Measurements from ENCODE around the gene TXNDC2.

TXNDC2 gene

GRCh38 chr18:9869715-9870430, 15.9 kb upstream of the TXNDC2 start:
- H3K9ac ChIP-seq (ENCODE audit: low read length): peak overlapping the region; percentile 68
- no peak overlapping the region for H2AFZ ChIP-seq (ENCODE audit: low read depth, low read length)
- H3K36me3 ChIP-seq (ENCODE audit: control insufficient read depth in 1 of 2, insufficient read depth in 2 of 2, low read depth in 1 of 2, low read length in 2 of 2): no peaks in the 10 kb centered on the region
- peak overlapping the region in 1 of 2 experiments; percentile 71 for H3K18ac ChIP-seq (ENCODE audit: low read depth in 1 of 2, low read length in 2 of 2)
- peak overlapping the region; percentile 91 for H4K91ac ChIP-seq (ENCODE audit: low read length)
- WGBS: 36% methylated on average over 9 of the region's 9 CpGs
- peak overlapping the region; percentile 88 for H2BK120ac ChIP-seq (ENCODE audit: low read depth, low read length)
- no peak overlapping the region for H2BK15ac ChIP-seq (ENCODE audit: low read depth, poor library complexity, severe bottlenecking)
- peaks cover 24% of the 10 kb centered on the region for H3K9me3 ChIP-seq (ENCODE audit: control insufficient read depth, low read length)
- H3K27ac ChIP-seq (ENCODE audit: low read length, poor library complexity, severe bottlenecking): no peak overlapping the region
- peak overlapping the region in 1 of 2 experiments; percentile 74 for H2BK12ac ChIP-seq (ENCODE audit: low read length in 2 of 2)
- no peak overlapping the region for H2AK5ac ChIP-seq (ENCODE audit: low read length, severe bottlenecking)
- no peaks in the 10 kb centered on the region for H3K79me1 ChIP-seq (replicated peaks; ENCODE audit: low read length, poor library complexity, severe bottlenecking)
- H3K4me2 ChIP-seq (ENCODE audit: low read length, poor library complexity, severe bottlenecking): no peak overlapping the region
- no peak overlapping the region for H3K4me3 ChIP-seq (ENCODE audit: insufficient read depth in 1 of 2, low read depth in 1 of 2, low read length in 2 of 2)
- H3K23ac ChIP-seq (ENCODE audit: low read length in 2 of 2): no peak overlapping the region
- peak overlapping the region in 1 of 2 experiments; percentile 3 for H3K4ac ChIP-seq (ENCODE audit: low read depth in 1 of 2, low read length in 2 of 2)
- DNase-seq: peak; percentile 88
- no peak overlapping the region for H2BK5ac ChIP-seq (ENCODE audit: low read depth, low read length, poor library complexity, severe bottlenecking)
- no peak overlapping the region for H3K14ac ChIP-seq (ENCODE audit: low read length in 2 of 2)
- H3K4me1 ChIP-seq (ENCODE audit: control insufficient read depth, insufficient read depth, low read depth, low read length): peaks cover 3% of the 10 kb centered on the region
- peak overlapping the region; percentile 19 for H4K8ac ChIP-seq (ENCODE audit: low read length)
- no peaks in the 10 kb centered on the region for H3K27me3 ChIP-seq (ENCODE audit: control insufficient read depth in 1 of 2, insufficient read depth in 1 of 2, low read length in 2 of 2)

GRCh38 chr18:9870431-9871008, 15.3 kb upstream of the TXNDC2 start:
- no peak overlapping the region for H2BK15ac ChIP-seq (ENCODE audit: low read depth, poor library complexity, severe bottlenecking)
- H4K91ac ChIP-seq (ENCODE audit: low read length): no peak overlapping the region
- peak overlapping the region in 1 of 2 experiments; percentile 92 for H2BK12ac ChIP-seq (ENCODE audit: low read length in 2 of 2)
- H3K9ac ChIP-seq (ENCODE audit: low read length): peak overlapping the region; percentile 68
- H3K23ac ChIP-seq (ENCODE audit: low read length in 2 of 2): no peak overlapping the region
- H3K18ac ChIP-seq (ENCODE audit: low read depth in 1 of 2, low read length in 2 of 2): peak overlapping the region; percentile 72 to 95
- peak overlapping the region; percentile 81 to 91 for H3K4ac ChIP-seq (ENCODE audit: low read depth in 1 of 2, low read length in 2 of 2)
- H3K9me3 ChIP-seq (ENCODE audit: control insufficient read depth, low read length): peaks cover 18% of the 10 kb centered on the region
- no peak overlapping the region for H3K4me3 ChIP-seq (ENCODE audit: insufficient read depth in 1 of 2, low read depth in 1 of 2, low read length in 2 of 2)
- no peak overlapping the region for H2AFZ ChIP-seq (ENCODE audit: low read depth, low read length)
- H3K27ac ChIP-seq (ENCODE audit: low read length, poor library complexity, severe bottlenecking): no peak overlapping the region
- 62% methylated on average over 4 of the region's 4 CpGs for WGBS
- H3K4me2 ChIP-seq (ENCODE audit: low read length, poor library complexity, severe bottlenecking): no peak overlapping the region
- no peaks in the 10 kb centered on the region for H3K36me3 ChIP-seq (ENCODE audit: control insufficient read depth in 1 of 2, insufficient read depth in 2 of 2, low read depth in 1 of 2, low read length in 2 of 2)
- H3K4me1 ChIP-seq (ENCODE audit: control insufficient read depth, insufficient read depth, low read depth, low read length): peaks cover 3% of the 10 kb centered on the region
- no peaks in the 10 kb centered on the region for H3K27me3 ChIP-seq (ENCODE audit: control insufficient read depth in 1 of 2, insufficient read depth in 1 of 2, low read length in 2 of 2)
- H2BK120ac ChIP-seq (ENCODE audit: low read depth, low read length): peak overlapping the region; percentile 9
- H3K79me1 ChIP-seq (replicated peaks; ENCODE audit: low read length, poor library complexity, severe bottlenecking): no peaks in the 10 kb centered on the region
- no peak overlapping the region for H3K14ac ChIP-seq (ENCODE audit: low read length in 2 of 2)
- H4K8ac ChIP-seq (ENCODE audit: low read length): no peak overlapping the region
- H2AK5ac ChIP-seq (ENCODE audit: low read length, severe bottlenecking): no peak overlapping the region
- no peak overlapping the region for H2BK5ac ChIP-seq (ENCODE audit: low read depth, low read length, poor library complexity, severe bottlenecking)
- no peak for DNase-seq

- Histone ChIP-seq H3K9me3 (ENCODE audit: control insufficient read depth, low read length) (peaks cover 10% of the 10 kb centered on the region), H4K91ac (ENCODE audit: low read length) (peak overlapping the region; percentile 79), H3K14ac (ENCODE audit: low read length in 2 of 2) (peak overlapping the region in 1 of 2 experiments; percentile 28), H2BK12ac (ENCODE audit: low read length in 2 of 2) (peak overlapping the region; percentile 88 to 98), H2BK120ac (ENCODE audit: low read depth, low read length) (peak overlapping the region; percentile 27), H3K79me1 (replicated peaks; ENCODE audit: low read length, poor library complexity, severe bottlenecking) (no peaks in the 10 kb centered on the region), H3K9ac (ENCODE audit: low read length) (no peak overlapping the region), H3K4me3 (ENCODE audit: insufficient read depth in 1 of 2, low read depth in 1 of 2, low read length in 2 of 2) (no peak overlapping the region), H2BK15ac (ENCODE audit: low read depth, poor library complexity, severe bottlenecking) (no peak overlapping the region), H3K36me3 (ENCODE audit: control insufficient read depth in 1 of 2, insufficient read depth in 2 of 2, low read depth in 1 of 2, low read length in 2 of 2) (no peaks in the 10 kb centered on the region), H3K23ac (ENCODE audit: low read length in 2 of 2) (no peak overlapping the region), H3K4ac (ENCODE audit: low read depth in 1 of 2, low read length in 2 of 2) (peak overlapping the region; percentile 35 to 76), H3K27me3 (ENCODE audit: control insufficient read depth in 1 of 2, insufficient read depth in 1 of 2, low read length in 2 of 2) (no peaks in the 10 kb centered on the region), H3K27ac (ENCODE audit: low read length, poor library complexity, severe bottlenecking) (no peak overlapping the region), H3K4me1 (ENCODE audit: control insufficient read depth, insufficient read depth, low read depth, low read length) (peaks cover 3% of the 10 kb centered on the region), H2BK5ac (ENCODE audit: low read depth, low read length, poor library complexity, severe bottlenecking) (no peak overlapping the region), H2AK5ac (ENCODE audit: low read length, severe bottlenecking) (no peak overlapping the region), H3K18ac (ENCODE audit: low read depth in 1 of 2, low read length in 2 of 2) (peak overlapping the region; percentile 45 to 59), H4K8ac (ENCODE audit: low read length) (no peak overlapping the region), H3K4me2 (ENCODE audit: low read length, poor library complexity, severe bottlenecking) (no peak overlapping the region), H2AFZ (ENCODE audit: low read depth, low read length) (no peak overlapping the region)
- no peak for DNase-seq
- WGBS: 95% methylated on average over 6 of the region's 6 CpGs
Measured at GRCh38 chr18:9871244-9871746, 14.5 kb upstream of the TXNDC2 start.

GRCh38 chr18:9872823-9873222, 12.9 kb upstream of the TXNDC2 start:
- Histone ChIP-seq H3K9ac (ENCODE audit: low read length) (no peak overlapping the region), H2BK120ac (ENCODE audit: low read depth, low read length) (no peak overlapping the region), H2AK5ac (ENCODE audit: low read length, severe bottlenecking) (no peak overlapping the region), H4K91ac (ENCODE audit: low read length) (no peak overlapping the region), H3K14ac (ENCODE audit: low read length in 2 of 2) (no peak overlapping the region), H2AFZ (ENCODE audit: low read depth, low read length) (no peak overlapping the region), H3K18ac (ENCODE audit: low read depth in 1 of 2, low read length in 2 of 2) (peak overlapping the region; percentile 45 to 60), H2BK12ac (ENCODE audit: low read length in 2 of 2) (peak overlapping the region; percentile 6 to 80), H2BK15ac (ENCODE audit: low read depth, poor library complexity, severe bottlenecking) (no peak overlapping the region), H3K4me2 (ENCODE audit: low read length, poor library complexity, severe bottlenecking) (no peak overlapping the region), H3K4ac (ENCODE audit: low read depth in 1 of 2, low read length in 2 of 2) (no peak overlapping the region), H4K8ac (ENCODE audit: low read length) (peak overlapping the region; percentile 27), H3K9me3 (ENCODE audit: control insufficient read depth, low read length) (no peaks in the 10 kb centered on the region), H3K27me3 (ENCODE audit: control insufficient read depth in 1 of 2, insufficient read depth in 1 of 2, low read length in 2 of 2) (no peaks in the 10 kb centered on the region), H3K36me3 (ENCODE audit: control insufficient read depth in 1 of 2, insufficient read depth in 2 of 2, low read depth in 1 of 2, low read length in 2 of 2) (no peaks in the 10 kb centered on the region), H3K4me1 (ENCODE audit: control insufficient read depth, insufficient read depth, low read depth, low read length) (peaks cover 2% of the 10 kb centered on the region), H3K4me3 (ENCODE audit: insufficient read depth in 1 of 2, low read depth in 1 of 2, low read length in 2 of 2) (no peak overlapping the region), H3K79me1 (replicated peaks; ENCODE audit: low read length, poor library complexity, severe bottlenecking) (no peaks in the 10 kb centered on the region), H3K27ac (ENCODE audit: low read length, poor library complexity, severe bottlenecking) (no peak overlapping the region), H2BK5ac (ENCODE audit: low read depth, low read length, poor library complexity, severe bottlenecking) (no peak overlapping the region), H3K23ac (ENCODE audit: low read length in 2 of 2) (no peak overlapping the region)
- DNase-seq: no peak

All from mesenchymal stem cell (in vitro differentiated cells and primary cell).